Testis (tissue), 3 donors: Measurements from ENCODE around the gene MYO3A. TPM values are rescaled to one million over a fixed set of nuclear protein-coding genes. Genes with fewer than 3 reads are reported as not detected.

ENCODE experiments used
- DNase-seq: peaks from one replicate; pipeline ENCODE4 v3.0.0-alpha.2; 2019
- H3K27ac ChIP-seq, 2 donors: fragments of 200-600 bp; sonication (generic); one replicate each; pipeline ENCODE4 v1.5.1; 2019
- H3K27me3 ChIP-seq: fragments of 200-600 bp; sonication (generic); one replicate; pipeline ENCODE4 v1.5.1; 2019
- H3K36me3 ChIP-seq: fragments of 200-600 bp; sonication (generic); one replicate; pipeline ENCODE4 v1.5.1; 2017; ENCODE audit warnings: low read depth; ENCODE audit errors: missing control alignments
- H3K4me1 ChIP-seq: fragments of 200-600 bp; sonication (generic); one replicate; pipeline ENCODE4 v1.5.1; 2019
- H3K4me3 ChIP-seq, 2 donors: fragments of 200-600 bp; sonication (generic); one replicate each; pipeline ENCODE4 v1.5.1; 2017 to 2019
- H3K9me3 ChIP-seq: fragments of 200-600 bp; sonication (generic); one replicate; pipeline ENCODE4 v1.5.1; 2017
- CTCF ChIP-seq, 3 experiments: fragments of 450-650 bp in 2 of 3; fragments of 200-600 bp in 1 of 3; sonication (generic) in 1 of 3; IDR thresholded peaks; one replicate each; pipeline ENCODE4 v1.5.1; 2016 to 2019; ENCODE audit warnings: antibody characterized with exemption in 3 of 3, mild to moderate bottlenecking in 2 of 3, moderate library complexity in 1 of 3
- POLR2A ChIP-seq: fragments of 450-650 bp; IDR thresholded peaks from one replicate; pipeline ENCODE4 v1.6.1; 2017; ENCODE audit warnings: antibody characterized with exemption, mild to moderate bottlenecking, moderate library complexity
- WGBS, 2 donors: methylation state at CpG; one replicate each; pipeline ENCODE4 v1.1.5; 2018; 5-methylcytosine and 5-hydroxymethylcytosine counted together
- intact Hi-C: fragments of 100-400 bp; cut with DNase I; formaldehyde crosslinking; loops from one replicate; pipeline ENCODE4 v1.15.1; 2023; ENCODE audit warnings: low total_unique reads
- polyA plus RNA-seq: library from polyadenylated mRNA; stranded (reverse); fragments of 350-450 nt; fragmentation: Illumina TruSeq; extraction: RNeasy Lipid Tissue Mini Kit (QIAGEN cat#74804); gene quantifications from one replicate; pipeline ENCODE4 v1.2.3, GENCODE V29; 2014; ENCODE audit warnings: low read depth, low replicate concordance; ENCODE audit not compliant: insufficient read depth
- total RNA-seq, 2 donors: library from RNA; depleted of rRNA; stranded (reverse); fragments of >200 nt; gene quantifications; one replicate each; pipeline ENCODE4 v1.2.3, GENCODE V29; 2016

Gene MYO3A
- total and polyA plus RNA-seq, 3 donors from 2014 or later: 8.7 to 21.1 (median 9.5) TPM

DNA sequence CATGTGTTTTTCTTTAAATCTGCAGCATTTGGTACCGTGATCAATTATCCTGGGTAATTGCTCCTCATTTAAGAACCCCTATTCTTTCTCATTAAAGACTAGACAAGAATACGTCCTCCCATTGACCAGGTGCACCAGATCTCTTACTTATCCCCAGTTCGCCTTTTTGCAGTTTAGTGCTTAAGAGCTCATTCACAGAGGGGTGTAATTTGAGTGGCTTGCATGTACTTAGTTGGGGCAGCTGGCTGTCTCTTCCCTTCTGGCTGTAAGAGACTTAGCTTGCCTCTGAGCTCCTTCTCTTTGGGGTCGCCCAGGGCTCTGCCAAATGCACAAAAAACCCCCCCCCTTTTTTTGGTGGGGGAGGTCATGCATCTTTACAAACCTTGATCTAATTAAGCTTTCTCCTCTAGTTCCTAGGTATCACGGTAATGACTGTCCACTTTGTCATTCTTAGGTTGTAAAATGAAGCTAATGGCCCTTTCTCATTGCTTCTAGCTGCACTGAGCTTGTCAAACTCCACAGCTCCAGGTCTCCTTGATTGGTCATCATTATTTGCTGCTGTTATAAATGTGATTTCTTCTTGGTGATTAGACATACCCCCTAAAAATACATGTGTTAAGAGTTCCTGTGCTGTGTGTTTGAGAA is 308.8 kb downstream of the MYO3A start:
- intact Hi-C loops: no loop called here
- Histone ChIP-seq H3K27ac (no peak overlapping the region), H3K36me3 (no peaks in the 10 kb centered on the region), H3K27me3 (no peaks in the 10 kb centered on the region), H3K9me3 (no peaks in the 10 kb centered on the region), H3K4me1 (no peaks in the 10 kb centered on the region), H3K4me3 (no peak overlapping the region)
- 29 to 30% methylated on average over 5 of the region's 5 CpGs for WGBS, 2 donors
- no peak for TF ChIP-seq POLR2A
- no peak for TF ChIP-seq CTCF (IDR thresholded peaks at IDR 0.05)
- no peak for DNase-seq

- Histone ChIP-seq H3K27ac (no peak overlapping the region), H3K4me3 (no peak overlapping the region), H3K36me3 (no peaks in the 10 kb centered on the region), H3K27me3 (no peaks in the 10 kb centered on the region), H3K4me1 (no peaks in the 10 kb centered on the region), H3K9me3 (no peaks in the 10 kb centered on the region)
- WGBS, 2 donors: 56 to 69% methylated on average over 4 to 5 of the region's 5 CpGs
- no peak for TF ChIP-seq CTCF (IDR thresholded peaks at IDR 0.05)
- no peak for TF ChIP-seq POLR2A
- DNase-seq: no peak
- intact Hi-C loops: no loop called here
Observed at GRCh38 chr10:26243351-26243720, 309.3 kb downstream of the MYO3A start.

GRCh38 chr10:26249681-26250080 is 315.7 kb downstream of the MYO3A start:
- no peak for DNase-seq
- H3K9me3 ChIP-seq: no peaks in the 10 kb centered on the region
- intact Hi-C loops: no loop called here
- H3K4me1 ChIP-seq: no peaks in the 10 kb centered on the region
- H3K27me3 ChIP-seq: no peaks in the 10 kb centered on the region
- TF ChIP-seq POLR2A (no peak), CTCF (IDR thresholded peaks at IDR 0.05) (no peak)
- H3K36me3 ChIP-seq: no peaks in the 10 kb centered on the region
- WGBS, 2 donors: 68 to 77% methylated on average over 6 of the region's 6 CpGs
- H3K4me3 ChIP-seq: no peak overlapping the region
- no peak overlapping the region for H3K27ac ChIP-seq

- TF ChIP-seq CTCF (IDR thresholded peaks at IDR 0.05): no peak
- TF ChIP-seq POLR2A: no peak
- Histone ChIP-seq H3K27me3 (no peaks in the 10 kb centered on the region), H3K36me3 (no peaks in the 10 kb centered on the region), H3K4me1 (no peaks in the 10 kb centered on the region), H3K27ac (no peak overlapping the region), H3K9me3 (no peaks in the 10 kb centered on the region), H3K4me3 (no peak overlapping the region)
- intact Hi-C loops: no loop called here
- 90 to 93% methylated on average over 6 of the region's 6 CpGs for WGBS, 2 donors
- no peak for DNase-seq
Observed at GRCh38 chr10:26251925-26252324, 317.9 kb downstream of the MYO3A start.

DNA sequence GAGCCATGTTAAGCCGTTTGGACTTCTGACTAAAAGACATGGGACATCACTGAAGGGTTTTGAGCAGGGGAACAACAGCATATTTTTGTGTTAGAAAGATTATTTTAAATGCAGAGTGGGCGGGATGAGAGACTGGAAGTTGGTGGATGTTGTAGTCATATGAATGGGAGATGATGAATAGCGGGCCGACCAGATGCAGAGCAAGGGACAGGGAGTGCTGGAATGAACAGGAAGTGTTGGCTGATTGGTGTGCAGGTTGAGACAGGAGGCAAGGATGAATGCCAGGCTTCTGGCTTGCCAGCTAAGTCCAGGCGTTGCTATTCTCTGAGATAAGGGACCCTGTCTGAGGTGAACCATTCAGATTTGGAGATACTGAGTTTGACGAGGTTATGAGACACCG is 320.6 kb downstream of the MYO3A start:
- intact Hi-C loops: no loop called here
- H3K4me1 ChIP-seq: no peaks in the 10 kb centered on the region
- WGBS, 2 donors: 79 to 82% methylated on average over 7 of the region's 7 CpGs
- no peaks in the 10 kb centered on the region for H3K36me3 ChIP-seq
- TF ChIP-seq CTCF (IDR thresholded peaks at IDR 0.05) (no peak), POLR2A (no peak)
- no peaks in the 10 kb centered on the region for H3K9me3 ChIP-seq
- no peak for DNase-seq
- no peak overlapping the region for H3K27ac ChIP-seq
- H3K27me3 ChIP-seq: no peaks in the 10 kb centered on the region
- no peak overlapping the region for H3K4me3 ChIP-seq
